ENCODE data around the gene MTA3.

- no peak for TF ChIP-seq CTCF (IDR thresholded peaks at IDR 0.05)
- no peak for TF ChIP-seq POLR2A (IDR thresholded peaks at IDR 0.05)
These were observed 172.7 kb downstream of the MTA3 start for GRCh38 chr2:42741140-42741539.
